Type B pancreatic cell (in vitro differentiated cells): ENCODE measurements around the gene NMNAT2. TPM values are rescaled to one million over a fixed set of nuclear protein-coding genes. Genes with fewer than 3 reads are reported as not detected.

ENCODE experiments used
- DNase-seq: peaks from one replicate; pipeline ENCODE4 v3.0.0; 2021; ENCODE audit warnings: mixed read lengths; ENCODE audit not compliant: unreplicated experiment; ENCODE audit errors: extremely low spot score
- H3K27ac Mint-ChIP-seq: 2 replicates; pipeline ENCODE4 v1.8.0; 2021; ENCODE audit warnings: mild to moderate bottlenecking, mixed read lengths
- H3K27me3 Mint-ChIP-seq: 2 replicates; pipeline ENCODE4 v1.8.0; 2021; ENCODE audit warnings: mixed read lengths
- H3K36me3 Mint-ChIP-seq: 2 replicates; pipeline ENCODE4 v1.8.0; 2021; ENCODE audit warnings: mixed read lengths
- H3K4me1 Mint-ChIP-seq: one replicate; pipeline ENCODE4 v1.8.0; 2021; ENCODE audit warnings: mixed read lengths; ENCODE audit not compliant: unreplicated experiment
- H3K4me3 Mint-ChIP-seq: 2 replicates; pipeline ENCODE4 v1.8.0; 2021; ENCODE audit warnings: mild to moderate bottlenecking, mixed read lengths
- H3K9me3 Mint-ChIP-seq: 2 replicates; pipeline ENCODE4 v1.8.0; 2021; ENCODE audit warnings: mixed read lengths
- total RNA-seq: library from RNA; stranded (reverse); gene quantifications from 2 replicates; pipeline ENCODE4 v1.2.1, GENCODE V29; 2021; ENCODE audit warnings: low replicate concordance
- TF ChIP-seq, protein P1 (sequence below): fragments of 200-600 bp; sonication (generic); conservative IDR thresholded peaks from 2 replicates; pipeline ENCODE4 v1.5.0; 2021; ENCODE audit warnings: antibody characterized with exemption, mild to moderate bottlenecking

Gene NMNAT2
- total RNA-seq, 1 donor from 2014 or later, result 3.7 TPM

DNA sequence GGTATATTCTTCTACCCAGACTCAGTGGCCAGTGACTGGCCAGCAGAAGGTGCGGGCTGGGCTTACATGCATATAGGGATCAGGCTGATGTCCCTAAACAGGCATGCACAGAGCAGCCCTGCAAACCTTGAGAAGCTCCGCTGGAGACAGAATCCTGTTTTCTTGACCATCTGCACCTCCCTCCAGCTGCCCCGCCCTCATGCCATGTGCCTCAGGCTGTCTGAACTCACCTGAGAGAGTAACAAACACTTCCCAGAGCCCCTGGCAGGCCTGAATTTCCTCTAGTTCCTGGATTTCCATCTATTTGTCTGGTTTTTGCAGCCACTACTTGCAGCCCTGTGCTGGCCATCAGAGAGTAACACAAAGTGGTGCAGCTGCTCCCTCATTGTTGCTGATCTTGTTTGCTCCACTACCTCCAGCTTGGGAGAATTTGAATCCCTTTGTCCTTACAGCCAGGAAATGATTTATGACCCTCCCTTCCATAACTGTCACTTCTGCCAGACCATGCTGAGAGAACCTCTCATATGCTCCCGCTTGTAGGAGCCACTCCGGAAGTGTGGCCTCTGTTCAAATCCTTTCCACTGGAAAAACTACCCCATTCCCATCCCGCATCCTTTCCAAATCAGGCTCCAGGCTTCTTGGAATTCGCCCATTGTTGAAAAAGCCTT, 113.6 kb downstream of the NMNAT2 start:
- Mint-ChIP-seq H3K9me3 (peaks cover 2% of the 10 kb centered on the region), H3K27ac (peak overlapping the region; percentile 40), H3K27me3 (no peaks in the 10 kb centered on the region), H3K4me3 (no peak overlapping the region), H3K4me1 (peaks cover 25% of the 10 kb centered on the region), H3K36me3 (no peaks in the 10 kb centered on the region)
- DNase-seq, result no peak
- TF ChIP-seq, protein P1, sequence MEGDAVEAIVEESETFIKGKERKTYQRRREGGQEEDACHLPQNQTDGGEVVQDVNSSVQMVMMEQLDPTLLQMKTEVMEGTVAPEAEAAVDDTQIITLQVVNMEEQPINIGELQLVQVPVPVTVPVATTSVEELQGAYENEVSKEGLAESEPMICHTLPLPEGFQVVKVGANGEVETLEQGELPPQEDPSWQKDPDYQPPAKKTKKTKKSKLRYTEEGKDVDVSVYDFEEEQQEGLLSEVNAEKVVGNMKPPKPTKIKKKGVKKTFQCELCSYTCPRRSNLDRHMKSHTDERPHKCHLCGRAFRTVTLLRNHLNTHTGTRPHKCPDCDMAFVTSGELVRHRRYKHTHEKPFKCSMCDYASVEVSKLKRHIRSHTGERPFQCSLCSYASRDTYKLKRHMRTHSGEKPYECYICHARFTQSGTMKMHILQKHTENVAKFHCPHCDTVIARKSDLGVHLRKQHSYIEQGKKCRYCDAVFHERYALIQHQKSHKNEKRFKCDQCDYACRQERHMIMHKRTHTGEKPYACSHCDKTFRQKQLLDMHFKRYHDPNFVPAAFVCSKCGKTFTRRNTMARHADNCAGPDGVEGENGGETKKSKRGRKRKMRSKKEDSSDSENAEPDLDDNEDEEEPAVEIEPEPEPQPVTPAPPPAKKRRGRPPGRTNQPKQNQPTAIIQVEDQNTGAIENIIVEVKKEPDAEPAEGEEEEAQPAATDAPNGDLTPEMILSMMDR, result no peak

DNA sequence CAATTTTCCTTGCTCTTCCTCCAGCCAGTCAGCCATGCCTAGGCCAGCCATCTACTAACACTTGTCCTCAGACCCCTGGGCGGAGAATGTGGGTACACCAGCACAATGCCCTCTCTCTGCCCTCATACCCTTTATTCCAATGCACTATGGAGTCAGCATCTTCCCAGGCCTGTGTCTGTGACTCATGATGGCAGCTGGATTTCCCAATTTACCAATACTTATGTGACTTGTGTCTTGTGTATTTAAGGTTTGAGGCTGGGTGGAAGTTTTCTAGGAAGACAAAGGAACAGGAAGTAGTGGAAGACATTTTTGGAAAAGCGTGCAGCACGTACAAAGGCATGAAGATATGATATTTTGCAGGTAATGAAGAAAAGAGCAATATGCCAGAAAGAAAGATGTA, 114.3 kb downstream of the NMNAT2 start:
- Mint-ChIP-seq H3K4me1 (peaks cover 25% of the 10 kb centered on the region), H3K27me3 (no peaks in the 10 kb centered on the region), H3K9me3 (peaks cover 4% of the 10 kb centered on the region), H3K36me3 (no peaks in the 10 kb centered on the region), H3K4me3 (no peak overlapping the region), H3K27ac (no peak overlapping the region)
- TF ChIP-seq, protein P1, result no peak
- no peak for DNase-seq

DNA sequence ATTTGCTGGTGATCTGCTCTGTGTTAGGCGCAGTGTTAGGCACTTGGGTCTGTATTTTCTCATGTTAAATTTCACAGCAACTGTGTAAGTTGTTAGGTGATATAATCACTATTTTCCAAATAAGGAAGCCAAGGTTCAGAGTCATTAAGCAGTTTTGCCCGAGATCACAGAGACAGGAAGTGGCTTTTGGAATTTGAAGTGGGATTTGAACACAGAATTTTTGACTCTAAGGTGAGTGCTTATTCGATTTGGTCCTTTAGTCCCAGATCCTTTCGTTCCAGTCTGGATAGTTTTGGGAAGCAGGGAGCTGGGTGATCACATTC, 114.9 kb downstream of the NMNAT2 start:
- TF ChIP-seq, protein P1, result no peak
- Mint-ChIP-seq H3K9me3 (peaks cover 4% of the 10 kb centered on the region), H3K36me3 (no peaks in the 10 kb centered on the region), H3K27me3 (no peaks in the 10 kb centered on the region), H3K4me3 (no peak overlapping the region), H3K27ac (no peak overlapping the region), H3K4me1 (peaks cover 25% of the 10 kb centered on the region)
- DNase-seq, result no peak

DNA sequence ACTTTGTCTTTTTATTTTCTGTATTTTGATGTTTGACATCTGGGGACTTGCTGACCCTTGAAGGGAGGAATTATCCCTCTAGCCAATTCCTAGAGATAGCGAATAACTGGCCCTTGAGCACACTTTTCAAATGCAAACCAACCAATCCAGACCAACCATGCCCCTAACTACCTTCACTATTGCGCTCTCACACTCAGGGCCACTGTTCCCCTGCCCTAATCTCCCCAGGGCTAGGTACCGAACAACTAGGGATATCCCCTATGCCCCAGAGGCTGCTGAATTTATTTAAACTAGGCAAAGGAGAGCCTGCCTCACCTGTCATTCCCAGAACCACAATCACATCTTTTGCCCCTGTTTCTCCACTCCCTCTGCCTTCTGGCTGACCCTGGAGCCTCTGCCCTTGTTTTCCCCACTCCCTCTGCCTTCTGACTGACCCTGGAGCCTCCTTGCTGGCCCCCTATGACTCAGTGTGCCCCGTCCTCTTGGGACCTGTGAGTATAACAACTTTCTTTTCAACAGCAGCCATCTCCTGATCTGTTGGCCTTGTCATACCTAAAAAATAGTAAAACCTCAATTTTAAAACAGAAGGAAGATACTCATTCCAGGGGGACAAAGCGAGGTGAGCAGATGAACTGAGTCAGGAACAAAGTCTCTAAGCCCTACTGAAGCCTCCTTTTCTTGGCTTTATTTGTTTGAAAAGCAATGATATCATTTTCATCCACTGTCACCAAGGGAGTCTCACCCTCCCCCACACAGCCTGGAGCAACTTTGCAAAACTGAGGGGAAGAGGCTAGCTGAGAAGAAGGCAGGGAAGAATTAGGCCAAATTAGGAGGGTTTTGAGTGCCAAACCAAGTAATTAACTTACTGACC, 115.5 kb downstream of the NMNAT2 start:
- Mint-ChIP-seq H3K36me3 (no peaks in the 10 kb centered on the region), H3K4me1 (peaks cover 25% of the 10 kb centered on the region), H3K4me3 (no peak overlapping the region), H3K27ac (no peak overlapping the region), H3K9me3 (peaks cover 4% of the 10 kb centered on the region), H3K27me3 (no peaks in the 10 kb centered on the region)
- TF ChIP-seq, protein P1, result no peak
- DNase-seq, result no peak

DNA sequence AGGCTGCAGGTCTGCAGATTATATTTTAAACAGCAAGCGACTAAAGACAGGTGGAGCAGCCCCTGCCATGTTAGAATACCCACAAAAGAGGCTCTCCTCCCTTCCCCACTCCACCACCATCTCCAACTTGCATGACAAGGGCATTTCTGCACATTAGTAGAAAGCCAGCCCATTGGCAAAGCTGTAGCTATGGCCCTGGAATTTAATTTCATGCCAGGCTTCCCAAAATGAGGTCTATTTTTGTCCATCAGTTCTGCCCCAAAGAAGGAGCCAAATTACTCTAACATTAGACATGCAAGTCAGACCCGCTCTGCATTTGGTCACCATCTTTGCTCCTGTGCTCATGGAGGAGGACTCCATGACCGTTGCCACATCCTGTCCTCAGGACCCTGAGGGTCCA, 116.9 kb downstream of the NMNAT2 start:
- H3K4me3 Mint-ChIP-seq, result no peak overlapping the region
- DNase-seq, result no peak
- H3K9me3 Mint-ChIP-seq, result peaks cover 4% of the 10 kb centered on the region
- H3K4me1 Mint-ChIP-seq, result peaks cover 25% of the 10 kb centered on the region
- H3K27ac Mint-ChIP-seq, result no peak overlapping the region
- TF ChIP-seq, protein P1, result no peak
- no peaks in the 10 kb centered on the region for H3K36me3 Mint-ChIP-seq
- no peaks in the 10 kb centered on the region for H3K27me3 Mint-ChIP-seq
